ENCODE results near the gene GFOD1.

DNA sequence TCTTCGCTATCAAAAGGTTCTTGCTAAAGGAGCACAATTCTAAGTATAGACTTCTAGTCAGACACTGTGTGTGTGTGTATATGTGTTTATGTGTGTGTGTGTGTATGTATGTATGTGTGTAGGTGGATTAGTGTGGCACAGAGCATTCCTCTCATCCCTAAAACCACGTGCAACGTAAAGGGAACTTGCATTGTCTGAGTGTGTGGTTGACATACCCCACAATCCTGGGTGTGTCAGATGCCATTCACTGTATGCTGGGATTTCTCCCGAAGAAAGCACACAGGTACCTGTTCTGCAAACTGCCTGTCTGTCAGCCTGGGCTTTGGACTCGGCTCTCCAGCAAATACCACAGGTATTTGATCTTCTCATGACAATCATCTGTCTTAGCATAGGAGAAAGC, 116.8 kb downstream of the GFOD1 start:
- TF ChIP-seq, protein P1, sequence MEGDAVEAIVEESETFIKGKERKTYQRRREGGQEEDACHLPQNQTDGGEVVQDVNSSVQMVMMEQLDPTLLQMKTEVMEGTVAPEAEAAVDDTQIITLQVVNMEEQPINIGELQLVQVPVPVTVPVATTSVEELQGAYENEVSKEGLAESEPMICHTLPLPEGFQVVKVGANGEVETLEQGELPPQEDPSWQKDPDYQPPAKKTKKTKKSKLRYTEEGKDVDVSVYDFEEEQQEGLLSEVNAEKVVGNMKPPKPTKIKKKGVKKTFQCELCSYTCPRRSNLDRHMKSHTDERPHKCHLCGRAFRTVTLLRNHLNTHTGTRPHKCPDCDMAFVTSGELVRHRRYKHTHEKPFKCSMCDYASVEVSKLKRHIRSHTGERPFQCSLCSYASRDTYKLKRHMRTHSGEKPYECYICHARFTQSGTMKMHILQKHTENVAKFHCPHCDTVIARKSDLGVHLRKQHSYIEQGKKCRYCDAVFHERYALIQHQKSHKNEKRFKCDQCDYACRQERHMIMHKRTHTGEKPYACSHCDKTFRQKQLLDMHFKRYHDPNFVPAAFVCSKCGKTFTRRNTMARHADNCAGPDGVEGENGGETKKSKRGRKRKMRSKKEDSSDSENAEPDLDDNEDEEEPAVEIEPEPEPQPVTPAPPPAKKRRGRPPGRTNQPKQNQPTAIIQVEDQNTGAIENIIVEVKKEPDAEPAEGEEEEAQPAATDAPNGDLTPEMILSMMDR (conservative IDR thresholded peaks at IDR 0.05 in 1 of 2, IDR thresholded peaks at IDR 0.05 in 1 of 2; ENCODE audit: low read depth in 1 of 2, low read length in 2 of 2): no peak
- TF ChIP-seq EZH2 (IDR thresholded peaks at IDR 0.05; ENCODE audit: low read length, missing control alignments): no peak

All from fibroblast of lung (primary cell).